CD4-positive, alpha-beta T cell (primary cell): Measurements from ENCODE around the gene LYST. TPM values are rescaled to one million over a fixed set of nuclear protein-coding genes. Genes with fewer than 3 reads are reported as not detected.

Experiments used
- ATAC-seq: fragments of 200-7000 bp; cut with Tn5 transposase; one replicate; pipeline ENCODE4 v1.10.0; 2022; ENCODE audit warnings: mild to moderate bottlenecking; ENCODE audit not compliant: poor library complexity
- CTCF ChIA-PET: fragments of 350-600 bp; sonication (Branson Sonifier 250); formaldehyde crosslinking; loops from one replicate; lab custom pipeline; 2021; ENCODE audit warnings: antibody characterized with exemption, inconsistent platforms; lab: Charles Lee
- POLR2A ChIA-PET: fragments of 350-600 bp; sonication (Branson Sonifier 250); formaldehyde crosslinking; loops from one replicate; lab custom pipeline; 2021; ENCODE audit warnings: antibody characterized with exemption, inconsistent platforms; lab: Charles Lee
- DNase-seq, 14 experiments: peaks; one replicate each; pipeline ENCODE4 v3.0.0-alpha.2; 2013 to 2020; ENCODE audit warnings: mixed read lengths in 2 of 14
- H3K27ac ChIP-seq, 2 donors: one replicate each; pipeline versions ENCODE4 v1.5.1 to v1.7.0; 2013; ENCODE audit warnings: low read length in 2 of 2, low read depth in 1 of 2, mild to moderate bottlenecking in 1 of 2
- H3K27me3 ChIP-seq, 2 experiments: 1 replicate in 1 of 2; 2 replicates in 1 of 2; pipeline versions ENCODE4 v1.6.1 to v1.7.0; 2013; ENCODE audit warnings: low read length in 2 of 2, control low read depth in 1 of 2, mild to moderate bottlenecking in 1 of 2, moderate library complexity in 1 of 2; ENCODE audit not compliant: insufficient read depth in 2 of 2, control insufficient read depth in 1 of 2
- H3K36me3 ChIP-seq: one replicate; pipeline ENCODE4 v1.6.1; 2013; ENCODE audit warnings: low read length, control low read depth; ENCODE audit not compliant: insufficient read depth
- H3K4me1 ChIP-seq: one replicate; pipeline ENCODE4 v1.6.1; 2013; ENCODE audit warnings: low read length, control low read depth; ENCODE audit not compliant: insufficient read depth
- H3K4me3 ChIP-seq: one replicate; pipeline ENCODE4 v1.5.1; 2013; ENCODE audit warnings: mild to moderate bottlenecking, low read length, moderate library complexity
- H3K9me3 ChIP-seq, 2 experiments: 1 replicate in 1 of 2; 2 replicates in 1 of 2; pipeline versions ENCODE4 v1.6.1 to v1.7.0; 2013; ENCODE audit warnings: low read length in 2 of 2, mild to moderate bottlenecking in 2 of 2, control low read depth in 1 of 2, moderate library complexity in 1 of 2; ENCODE audit not compliant: control insufficient read depth in 1 of 2, insufficient read depth in 1 of 2
- H3K27ac Mint-ChIP-seq: one replicate; pipeline ENCODE4 v1.8.0; 2020; ENCODE audit warnings: mixed read lengths
- H3K27me3 Mint-ChIP-seq: one replicate; pipeline ENCODE4 v1.8.0; 2021; ENCODE audit warnings: mixed read lengths
- H3K36me3 Mint-ChIP-seq: one replicate; pipeline ENCODE4 v1.8.0; 2021; ENCODE audit warnings: low read depth, mixed read lengths
- H3K4me1 Mint-ChIP-seq: one replicate; pipeline ENCODE4 v1.8.0; 2021; ENCODE audit warnings: low read depth, mixed read lengths
- H3K4me3 Mint-ChIP-seq: one replicate; pipeline ENCODE4 v1.8.0; 2020; ENCODE audit warnings: mild to moderate bottlenecking, mixed read lengths
- H3K9me3 Mint-ChIP-seq: one replicate; pipeline ENCODE4 v1.8.0; 2020; ENCODE audit warnings: mixed read lengths
- CTCF ChIP-seq: fragments of 200-600 bp; IDR thresholded peaks from one replicate; pipeline ENCODE4 v1.8.0; 2022; ENCODE audit warnings: antibody characterized with exemption, mild to moderate bottlenecking
- intact Hi-C, 2 experiments: fragments of 100-400 bp; cut with DNase I in 1 of 2; cut with micrococcal nuclease in 1 of 2; formaldehyde crosslinking; loops; one replicate each; pipeline versions ENCODE4 v1.15.1 to v1.9.0; 2023 to 2025; cut with DNase I, micrococcal nuclease
- total RNA-seq, 174 experiments: library from RNA in 2 of 174; stranded (reverse) in 2 of 174; gene quantifications; one replicate each; pipeline ENCODE4 v1.2.3 and lab custom pipeline; 2021 to 2026

LYST gene
- total RNA-seq, 2 experiments from 2014 or later: 24.9 to 26.8 TPM

DNA sequence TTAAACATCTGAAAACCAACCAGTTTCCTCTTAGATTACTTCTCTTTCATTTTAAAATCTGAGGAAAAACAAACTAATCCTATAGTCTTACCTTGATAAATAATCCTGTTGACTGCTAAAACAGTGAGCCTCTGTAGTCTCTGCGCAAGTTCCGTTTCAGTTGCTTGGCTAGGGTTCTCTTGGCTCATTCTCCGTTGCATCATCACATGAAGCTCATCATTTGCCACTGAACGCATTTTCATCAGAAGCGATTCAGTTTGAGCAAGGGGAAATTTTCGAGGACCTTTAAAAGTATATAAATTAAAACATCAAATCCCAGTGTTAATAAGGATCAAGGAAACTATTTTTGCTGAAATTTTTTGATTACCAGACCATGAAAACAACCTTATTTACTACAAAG is 120.5 kb downstream of the LYST start:
- DNase-seq (no peak), ATAC-seq (no peak)
- Histone ChIP-seq H3K27ac (no peak overlapping the region), H3K4me1 (no peaks in the 10 kb centered on the region), H3K27me3 (no peaks in the 10 kb centered on the region), H3K4me3 (no peak overlapping the region), H3K9me3 (no peaks in the 10 kb centered on the region), H3K36me3 (peaks cover 46% of the 10 kb centered on the region)
- TF ChIP-seq CTCF: no peak
- intact Hi-C loops: no loop called here
- CTCF ChIA-PET: no interaction called here
- Mint-ChIP-seq H3K27ac (no peak overlapping the region), H3K36me3 (peaks cover 75% of the 10 kb centered on the region), H3K27me3 (no peaks in the 10 kb centered on the region), H3K9me3 (no peaks in the 10 kb centered on the region), H3K4me1 (no peaks in the 10 kb centered on the region), H3K4me3 (no peak overlapping the region)
- POLR2A ChIA-PET: no interaction called here

DNA sequence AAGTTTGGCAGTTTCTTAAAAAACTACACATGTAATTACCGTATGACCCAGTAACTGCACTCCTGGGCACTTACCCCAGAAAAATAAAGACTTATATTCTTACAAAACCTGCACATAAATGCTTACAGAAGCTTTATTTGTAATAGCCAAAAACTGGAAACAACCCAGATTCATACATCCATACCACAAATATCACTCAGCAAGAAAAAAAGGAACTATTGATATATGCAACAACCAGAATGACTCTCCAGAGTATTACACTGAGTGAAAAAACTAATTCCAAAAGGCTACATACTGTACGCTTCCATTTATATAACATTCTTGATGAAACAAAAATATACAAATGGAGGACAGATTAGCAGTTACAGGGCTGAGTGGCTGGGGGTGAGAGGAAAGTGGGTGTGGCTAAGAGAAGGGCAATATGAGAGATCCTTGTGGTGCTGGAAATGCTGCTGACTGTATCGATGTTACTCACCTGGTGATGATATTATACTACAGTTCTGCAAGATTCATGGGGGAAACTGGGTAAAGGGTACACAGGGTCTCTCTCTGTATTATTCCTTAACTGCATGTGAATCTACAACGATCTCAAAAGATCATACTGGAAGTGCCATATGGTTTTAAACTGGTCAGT is 121.1 kb downstream of the LYST start:
- no peaks in the 10 kb centered on the region for H3K4me1 ChIP-seq
- ATAC-seq (no peak), DNase-seq (no peak)
- H3K4me3 ChIP-seq: no peak overlapping the region
- no peaks in the 10 kb centered on the region for H3K27me3 ChIP-seq
- H3K36me3 ChIP-seq: peaks cover 43% of the 10 kb centered on the region
- Mint-ChIP-seq H3K27ac (no peak overlapping the region), H3K4me1 (no peaks in the 10 kb centered on the region), H3K9me3 (no peaks in the 10 kb centered on the region), H3K27me3 (no peaks in the 10 kb centered on the region), H3K4me3 (no peak overlapping the region), H3K36me3 (peaks cover 77% of the 10 kb centered on the region)
- H3K9me3 ChIP-seq: no peaks in the 10 kb centered on the region
- intact Hi-C loops: no loop called here
- ChIA-PET POLR2A (no interaction called here), CTCF (interaction anchor here (0.7 kb wide), 1 partner anchor 11 kb away, joined by 3 read pairs; no protein-coding TSS in a partner anchor)
- H3K27ac ChIP-seq: no peak overlapping the region
- TF ChIP-seq CTCF: no peak

DNA sequence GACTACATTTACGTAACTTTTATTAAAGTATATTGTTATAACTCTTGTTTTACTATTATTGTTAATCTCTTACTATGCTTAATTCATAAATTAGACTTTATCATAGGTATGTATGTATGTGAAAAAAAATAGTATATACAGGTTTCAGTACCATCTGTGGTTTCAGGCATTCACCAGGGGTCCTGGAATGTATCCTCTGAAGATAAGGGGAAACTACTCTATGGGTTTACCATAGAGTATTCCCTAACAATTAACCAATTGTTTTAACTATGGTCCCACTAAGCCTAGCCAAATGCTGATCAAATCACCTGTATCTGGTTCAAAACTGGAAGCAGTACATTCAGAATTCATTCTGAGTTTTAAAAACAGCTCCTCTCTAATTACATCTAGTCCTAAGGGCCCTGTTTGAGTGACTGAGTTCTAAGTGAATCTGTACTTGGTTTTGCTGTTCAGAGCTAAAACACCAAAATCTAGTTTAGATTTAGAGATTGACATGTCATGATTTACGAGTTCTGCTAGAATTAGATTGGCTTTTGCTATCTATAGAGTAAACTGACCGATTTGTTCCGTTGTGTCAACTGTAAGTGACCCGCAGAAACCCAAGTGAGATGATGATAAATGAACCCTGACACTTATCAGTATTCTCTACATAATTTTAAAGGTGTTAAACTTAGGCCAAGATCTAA is 123.6 kb downstream of the LYST start:
- CTCF ChIA-PET: interaction anchor here (0.6 kb wide), 1 partner anchor 227 kb away, joined by 3 read pairs; no protein-coding TSS in a partner anchor
- no peak overlapping the region for H3K27ac Mint-ChIP-seq
- H3K27me3 Mint-ChIP-seq: no peaks in the 10 kb centered on the region
- intact Hi-C loops: no loop called here
- no peak overlapping the region for H3K4me3 Mint-ChIP-seq
- POLR2A ChIA-PET: no interaction called here
- H3K4me1 ChIP-seq: no peaks in the 10 kb centered on the region
- H3K36me3 Mint-ChIP-seq: peaks cover 84% of the 10 kb centered on the region
- no peaks in the 10 kb centered on the region for H3K9me3 ChIP-seq
- no peak overlapping the region for H3K4me3 ChIP-seq
- no peak for TF ChIP-seq CTCF
- DNase-seq: no peak
- no peaks in the 10 kb centered on the region for H3K9me3 Mint-ChIP-seq
- no peak for ATAC-seq
- peaks cover 47% of the 10 kb centered on the region for H3K36me3 ChIP-seq
- no peaks in the 10 kb centered on the region for H3K27me3 ChIP-seq
- no peak overlapping the region for H3K27ac ChIP-seq
- H3K4me1 Mint-ChIP-seq: no peaks in the 10 kb centered on the region
